HG03571 (cell line): ENCODE data around the gene MPL.
"Not testable (repeated sequence)": the region's sequence is repeated elsewhere in the genome, so short reads cannot be mapped to it uniquely, and the experiment has no call there.

Experiments
- ATAC-seq: cut with Tn5 transposase; IDR thresholded peaks from one replicate; pipeline ENCODE4 v1.9.1; 2021; ENCODE audit not compliant: unreplicated experiment

MPL gene

GRCh38 chr1:43369779-43370178 is 32.2 kb downstream of the MPL start:
- ATAC-seq: not testable (repeated sequence)

- no peak for ATAC-seq
Measured at GRCh38 chr1:43370564-43370963, 32.9 kb downstream of the MPL start.

GRCh38 chr1:43372172-43372571 is 34.6 kb downstream of the MPL start:
- ATAC-seq: no peak

- ATAC-seq: no peak
Measured at GRCh38 chr1:43373066-43373940, 35.7 kb downstream of the MPL start.

- ATAC-seq: no peak
Measured at GRCh38 chr1:43376723-43377235, 39.2 kb downstream of the MPL start.

GRCh38 chr1:43377831-43378230 is 40.2 kb downstream of the MPL start:
- no peak for ATAC-seq

GRCh38 chr1:43379476-43379875 is 41.9 kb downstream of the MPL start:
- no peak for ATAC-seq

- ATAC-seq: no peak
Measured at GRCh38 chr1:43381612-43382011, 44.0 kb downstream of the MPL start.

GRCh38 chr1:43382027-43382779 is 44.6 kb downstream of the MPL start:
- ATAC-seq: no peak

- no peak for ATAC-seq
Measured at GRCh38 chr1:43383449-43383848, 45.8 kb downstream of the MPL start.

GRCh38 chr1:43386676-43387075 is 49.1 kb downstream of the MPL start:
- ATAC-seq: no peak

GRCh38 chr1:43387976-43388599 is 50.5 kb downstream of the MPL start:
- ATAC-seq: no peak

- ATAC-seq: no peak
Measured at GRCh38 chr1:43388613-43389012, 51.0 kb downstream of the MPL start.

- peak; percentile 89 for ATAC-seq
Measured at GRCh38 chr1:43389326-43390313, 52.0 kb downstream of the MPL start, which contains the start of the genes MED8 and SZT2. MED8 (minus strand) TSS chr1:43389800; CDS start chr1:43389764, 36 bp downstream. SZT2 (plus strand) TSS chr1:43389899; CDS start chr1:43389969, 70 bp downstream.

GRCh38 chr1:43392702-43393101 is 55.1 kb downstream of the MPL start:
- no peak for ATAC-seq

GRCh38 chr1:43395523-43395922 is 57.9 kb downstream of the MPL start:
- no peak for ATAC-seq

GRCh38 chr1:43396059-43396458 is 58.4 kb downstream of the MPL start:
- no peak for ATAC-seq

- no peak for ATAC-seq
Measured at GRCh38 chr1:43398227-43398626, 60.6 kb downstream of the MPL start.

- ATAC-seq: not testable (repeated sequence)
Measured at GRCh38 chr1:43400441-43400840, 62.8 kb downstream of the MPL start.
